GM21737 (cell line): ENCODE measurements around the gene NEK7.
"Not testable (repeated sequence)": the region's sequence is repeated elsewhere in the genome, so short reads cannot be mapped to it uniquely, and the experiment has no call there.

Experiments used
- ATAC-seq: cut with Tn5 transposase; IDR thresholded peaks from one replicate; pipeline ENCODE4 v1.9.1; 2021; ENCODE audit warnings: mild to moderate bottlenecking, moderate library complexity; ENCODE audit not compliant: unreplicated experiment

The NEK7 gene

GRCh38 chr1:198280080-198280479, 123.3 kb downstream of the NEK7 start:
- no peak for ATAC-seq

DNA sequence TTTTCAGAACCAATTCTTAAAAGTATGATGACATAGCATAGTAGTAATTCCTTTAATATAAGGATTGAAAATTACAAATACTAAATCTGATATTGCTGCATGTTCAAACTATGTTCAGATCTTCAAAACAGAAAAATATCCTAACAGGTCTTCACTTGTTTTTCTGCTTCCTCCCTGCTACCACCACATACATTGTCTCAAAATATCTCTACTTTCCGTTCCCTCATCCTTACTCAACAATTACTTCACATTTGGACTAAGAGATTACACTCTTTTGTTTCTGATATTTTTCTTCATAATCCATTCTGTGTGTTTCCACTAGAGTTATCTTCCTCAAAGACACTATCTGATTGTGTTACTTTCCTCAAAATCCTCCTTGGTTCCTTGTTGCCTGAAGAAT, 125.1 kb downstream of the NEK7 start:
- ATAC-seq, result no peak

- ATAC-seq, result no peak
Observed at GRCh38 chr1:198283222-198283621, 126.4 kb downstream of the NEK7 start.

DNA sequence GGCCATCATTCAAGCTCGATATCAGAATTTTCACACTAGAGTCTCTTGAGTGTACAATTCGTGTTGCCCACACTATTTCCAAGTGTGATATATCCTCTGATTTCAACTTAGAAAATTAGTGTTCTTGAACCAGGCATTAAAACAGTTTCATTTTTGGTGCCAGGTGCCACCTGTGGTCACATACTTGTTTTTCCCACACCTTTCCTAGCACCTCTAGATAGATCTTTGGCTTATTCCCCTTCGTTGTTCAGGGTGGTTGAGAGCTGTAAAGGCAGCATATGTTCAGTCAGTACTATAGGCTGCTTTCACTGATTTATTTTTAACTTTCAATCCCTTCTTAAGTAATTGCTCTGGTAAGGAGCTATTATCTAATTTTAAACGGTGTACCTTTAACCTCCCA, 131.1 kb downstream of the NEK7 start:
- no peak for ATAC-seq

DNA sequence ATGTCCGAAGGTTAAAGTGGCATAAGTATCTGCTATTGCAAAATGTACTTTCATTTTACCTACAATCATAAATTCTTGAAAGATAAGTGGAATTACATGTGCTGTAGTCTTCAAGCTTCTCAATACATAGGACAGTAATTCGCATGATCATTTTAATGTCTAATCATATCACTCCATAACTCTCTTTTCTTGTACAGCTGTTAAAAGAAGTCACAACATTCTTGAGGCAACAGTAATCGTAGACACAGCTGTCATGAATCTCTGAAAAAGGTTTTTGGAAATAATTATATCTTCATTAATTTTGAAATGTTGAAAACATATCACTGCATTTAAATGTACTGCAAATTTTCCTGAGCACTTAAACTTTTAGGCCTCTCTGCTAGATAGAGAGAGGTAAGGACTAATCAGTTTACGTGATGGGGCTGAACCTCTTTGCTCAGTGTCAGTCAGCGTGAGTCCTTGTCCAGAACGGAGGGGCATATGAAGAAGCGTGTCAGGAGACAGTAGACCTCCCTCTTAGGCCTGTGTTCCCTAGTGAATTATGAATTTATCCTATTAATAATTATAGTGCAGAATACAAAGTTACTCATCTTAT, 133.4 kb downstream of the NEK7 start:
- no peak for ATAC-seq

DNA sequence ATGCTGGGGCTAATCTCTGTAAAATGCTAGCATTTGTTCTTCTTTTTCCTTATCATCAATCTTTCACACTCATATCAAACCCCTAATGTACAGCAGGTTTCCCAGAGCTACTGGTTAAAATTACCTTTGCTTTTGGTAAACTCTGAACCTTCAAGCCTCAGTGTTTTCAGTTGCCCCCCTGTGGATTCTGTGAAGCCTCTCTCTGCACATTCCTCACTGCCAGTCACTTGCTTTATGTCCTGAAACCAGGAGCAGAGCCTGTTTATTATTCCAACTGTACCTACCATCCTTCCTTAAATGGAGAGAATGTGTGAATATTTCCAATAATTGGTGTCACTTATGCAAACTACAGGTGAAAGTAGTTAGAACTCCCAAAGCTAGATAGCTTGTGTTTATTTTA, 134.2 kb downstream of the NEK7 start:
- ATAC-seq, result no peak

- no peak for ATAC-seq
Observed at GRCh38 chr1:198291924-198292323, 135.1 kb downstream of the NEK7 start.

DNA sequence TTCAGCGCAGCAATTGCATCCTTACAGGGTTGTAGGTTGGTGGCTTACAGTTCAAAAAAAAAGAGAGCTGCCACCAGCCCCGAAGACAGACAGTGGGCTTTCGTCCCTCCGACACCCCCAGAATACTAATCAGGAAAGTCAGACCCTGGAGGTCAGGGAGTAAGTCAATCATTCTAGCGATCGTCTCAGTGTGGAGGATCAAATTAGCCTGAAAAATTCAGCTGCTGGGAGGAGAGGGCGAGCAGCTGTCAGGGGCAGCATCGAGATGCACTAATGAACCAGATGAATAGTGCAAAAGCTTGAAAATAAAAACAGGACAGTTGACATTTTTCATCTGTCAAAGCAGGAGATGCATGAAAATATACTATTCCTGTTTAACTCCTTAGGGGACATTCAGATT, 138.4 kb downstream of the NEK7 start:
- no peak for ATAC-seq

DNA sequence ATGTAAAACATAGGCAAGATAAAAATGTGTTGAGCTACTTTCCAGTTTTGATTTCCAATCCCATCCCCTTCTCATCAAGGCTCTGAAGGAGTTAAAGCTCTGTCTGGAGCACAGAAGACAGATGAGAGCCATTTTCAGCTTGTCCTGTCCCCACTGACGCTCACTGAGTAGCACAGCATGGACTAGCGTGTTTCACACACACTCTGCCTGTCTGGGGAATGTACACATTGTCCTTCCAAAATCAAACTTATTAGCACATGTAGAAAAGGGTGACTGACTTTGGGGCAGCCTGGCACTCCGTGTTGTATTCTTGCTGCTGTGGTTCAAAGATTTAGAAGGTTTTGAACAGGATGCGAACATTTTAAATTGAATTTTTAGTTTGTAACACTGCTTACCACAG, 139.2 kb downstream of the NEK7 start:
- no peak for ATAC-seq

DNA sequence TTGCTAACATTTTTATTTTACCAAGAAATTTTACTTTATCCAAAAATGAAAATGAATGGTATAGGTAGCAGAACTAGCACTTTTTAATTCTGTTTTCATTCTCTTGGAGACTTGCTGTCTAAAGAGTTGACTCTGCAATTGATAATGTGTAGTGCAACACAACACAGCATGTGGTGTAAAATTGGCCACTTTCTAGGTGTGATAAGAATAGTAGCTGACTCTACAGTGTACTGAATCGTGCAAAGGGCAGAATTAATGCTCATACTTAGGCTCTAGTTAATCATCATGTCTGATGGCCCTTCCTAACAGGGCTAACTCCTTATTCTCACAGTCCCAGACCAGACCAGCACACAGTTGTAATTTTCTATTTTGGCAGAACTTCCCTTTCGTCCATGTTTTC, 140.5 kb downstream of the NEK7 start:
- no peak for ATAC-seq

DNA sequence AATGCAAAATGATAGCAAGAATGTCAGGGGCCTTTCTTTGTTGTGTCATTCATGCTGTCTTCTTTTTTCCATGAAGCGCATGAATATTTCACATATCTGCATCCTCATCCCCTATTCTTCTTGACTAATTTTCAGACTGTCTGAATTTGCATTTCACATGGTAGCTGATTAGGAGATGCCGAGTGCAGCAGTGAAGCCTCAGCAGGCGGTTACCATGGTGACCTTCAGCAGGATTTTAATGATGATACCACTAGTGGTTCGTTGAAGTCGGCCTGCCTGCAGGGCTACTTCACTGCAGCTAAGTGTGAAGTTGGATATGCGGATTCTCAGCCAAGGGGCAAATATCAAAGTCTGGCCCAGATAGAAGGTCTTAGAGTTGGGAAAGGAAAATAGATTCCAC, 141.8 kb downstream of the NEK7 start:
- no peak for ATAC-seq

GRCh38 chr1:198300451-198300850, 143.7 kb downstream of the NEK7 start:
- no peak for ATAC-seq

DNA sequence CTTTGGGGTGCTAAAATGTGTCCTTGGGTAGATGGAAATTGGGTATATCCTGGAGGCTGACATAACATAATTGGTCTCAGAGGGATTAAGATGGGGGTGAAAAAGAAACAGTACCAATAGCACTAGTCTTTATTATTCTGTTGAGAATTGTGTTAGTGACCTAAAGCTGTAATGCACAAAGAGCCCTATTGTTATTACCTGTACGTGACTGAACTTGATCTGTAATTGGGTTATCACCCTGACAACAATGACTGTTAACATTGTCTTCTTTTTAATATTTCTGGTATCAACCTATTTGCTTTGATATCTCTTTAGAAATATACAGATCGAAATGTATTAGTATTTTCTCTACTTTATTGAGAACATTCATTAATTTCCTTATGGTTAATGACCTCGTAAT, 147.6 kb downstream of the NEK7 start:
- no peak for ATAC-seq

GRCh38 chr1:198314817-198315216, 158.0 kb downstream of the NEK7 start:
- ATAC-seq, result not testable (repeated sequence)

DNA sequence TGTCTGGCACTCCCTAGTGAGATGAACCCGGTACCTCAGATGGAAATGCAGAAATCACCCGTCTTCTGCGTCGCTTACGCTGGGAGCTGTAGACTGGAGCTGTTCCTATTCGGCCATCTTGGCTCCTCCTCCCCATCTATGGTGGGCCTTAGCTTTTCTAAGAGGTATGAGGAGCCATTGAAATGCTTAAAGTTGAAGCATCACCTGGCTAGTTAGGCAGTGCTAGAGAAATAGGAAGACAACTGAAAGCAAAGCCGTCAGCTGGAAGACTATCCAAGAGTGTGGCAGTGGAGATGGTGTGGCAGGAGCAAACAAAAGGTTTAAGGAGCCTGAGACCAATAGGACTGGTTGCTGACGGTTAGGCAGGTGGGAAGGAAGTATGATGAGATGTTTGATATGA, 158.5 kb downstream of the NEK7 start:
- not testable (repeated sequence) for ATAC-seq

- ATAC-seq, result no peak
Observed at GRCh38 chr1:198316546-198317100, 159.8 kb downstream of the NEK7 start.

DNA sequence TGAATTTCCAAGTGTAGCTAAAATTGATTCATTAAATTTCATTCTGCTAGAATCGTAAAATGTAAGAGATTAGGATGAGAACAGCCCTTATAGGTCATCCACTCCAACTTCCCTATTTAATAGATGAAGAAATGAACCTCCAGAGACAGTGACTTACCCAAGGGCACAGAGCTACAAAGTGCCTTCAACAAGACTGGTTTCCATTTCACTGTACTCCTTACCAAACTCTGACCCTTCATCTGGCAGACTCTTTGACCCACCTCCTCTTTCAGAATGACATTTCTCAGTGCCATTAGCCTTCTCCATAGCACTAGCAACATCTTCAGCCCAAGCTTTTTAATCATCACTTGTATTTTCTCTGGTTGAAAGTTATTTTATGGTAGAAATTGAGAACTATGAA, 161.3 kb downstream of the NEK7 start:
- peak; percentile 62 for ATAC-seq

DNA sequence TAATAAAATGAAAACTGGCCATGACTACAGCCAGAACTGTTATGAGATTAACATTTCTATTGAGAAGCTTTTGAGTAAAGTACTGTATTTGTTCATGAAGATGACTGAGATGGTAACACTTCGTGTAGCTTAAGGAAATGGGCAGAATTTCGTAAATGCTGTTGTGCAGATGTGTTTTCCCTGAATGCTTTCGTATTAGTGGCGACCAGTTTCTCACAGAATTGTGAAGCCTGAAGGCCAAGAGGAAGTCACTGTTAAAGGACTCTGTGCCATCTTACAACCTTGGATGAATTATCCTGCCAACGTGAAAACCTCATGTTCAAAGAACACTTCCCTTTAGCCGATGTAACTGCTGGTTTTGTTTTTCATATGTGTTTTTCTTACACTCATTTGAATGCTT, 164.0 kb downstream of the NEK7 start:
- ATAC-seq, result no peak

GRCh38 chr1:198326232-198326631, 169.4 kb downstream of the NEK7 start:
- ATAC-seq, result no peak

DNA sequence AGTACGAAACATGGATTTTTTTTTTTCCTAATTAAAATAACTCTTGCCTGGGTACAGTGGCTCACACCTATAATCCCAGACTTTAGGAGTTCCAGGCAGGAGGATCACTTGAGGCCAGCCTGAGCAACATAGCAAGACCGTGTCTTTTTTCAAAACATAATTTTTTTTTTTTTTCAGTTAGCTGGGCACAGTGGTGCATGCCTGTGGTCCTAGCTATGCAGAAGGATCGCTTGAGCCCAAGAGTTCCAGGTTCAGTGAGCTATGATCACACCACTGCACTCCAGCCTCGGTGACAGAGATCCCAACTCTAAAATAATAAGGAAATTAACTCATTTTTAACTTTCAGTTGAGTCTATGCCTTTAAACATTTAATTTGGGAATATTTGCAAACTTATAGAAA, 170.1 kb downstream of the NEK7 start:
- ATAC-seq, result no peak

DNA sequence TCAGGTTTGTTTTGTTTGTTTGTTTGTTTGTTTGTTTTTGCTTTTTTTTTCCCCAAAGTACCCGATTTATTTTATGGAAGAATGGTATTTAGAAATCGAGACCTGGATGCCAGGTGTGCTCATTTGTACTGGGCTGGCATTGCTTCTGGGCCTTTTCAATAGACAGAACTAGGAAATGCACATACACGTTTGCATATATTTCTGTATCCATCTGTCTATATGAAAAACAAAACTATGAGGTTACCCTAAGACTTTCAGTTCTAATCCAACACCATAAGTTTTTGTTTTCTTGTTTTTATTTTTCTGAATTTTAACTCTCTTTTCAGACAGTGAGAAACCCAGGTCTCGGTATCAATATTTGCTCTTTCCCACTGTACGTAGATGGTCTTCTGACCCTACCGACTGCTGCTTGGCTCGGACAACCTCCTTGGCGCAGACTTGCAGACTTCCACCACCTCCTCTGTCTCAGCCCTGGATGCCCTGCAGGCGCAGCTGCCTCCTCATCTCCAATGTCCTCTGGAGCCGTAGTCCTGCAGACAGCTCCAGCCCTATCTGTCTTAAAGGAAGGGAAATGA, 171.7 kb downstream of the NEK7 start:
- no peak for ATAC-seq

GRCh38 chr1:198330982-198331615, 174.3 kb downstream of the NEK7 start:
- ATAC-seq, result no peak
